DND-41 (cell line): Measurements from ENCODE around the gene THEM4.
"Not testable (repeated sequence)": the region's sequence is repeated elsewhere in the genome, so short reads cannot be mapped to it uniquely, and the experiment has no call there.

Source experiments
- ATAC-seq: fragments of 200-7000 bp; cut with Tn5 transposase; 3 replicates; pipeline ENCODE4 v1.9.1; 2021; ENCODE audit warnings: low read depth; ENCODE audit not compliant: insufficient read depth
- DNase-seq: peaks from one replicate; pipeline ENCODE4 v3.0.0-alpha.2; 2020
- H2AFZ ChIP-seq: 2 replicates; pipeline ENCODE4 v1.6.0; 2012; ENCODE audit warnings: low read depth, low read length
- H3K27ac ChIP-seq: 2 replicates; pipeline ENCODE4 v1.5.1; 2012; ENCODE audit warnings: low read length, inconsistent platforms
- H3K27me3 ChIP-seq: fragments of 200-600 bp; sonication (generic); 2 replicates; pipeline ENCODE4 v1.6.0; 2012; ENCODE audit warnings: low read length, mild to moderate bottlenecking, inconsistent platforms; ENCODE audit not compliant: insufficient read depth, poor library complexity
- H3K36me3 ChIP-seq: 2 replicates; pipeline ENCODE4 v1.5.1; 2012; ENCODE audit warnings: low read length, inconsistent platforms; ENCODE audit not compliant: insufficient read depth
- H3K4me1 ChIP-seq: 2 replicates; pipeline ENCODE4 v1.5.1; 2012; ENCODE audit warnings: mild to moderate bottlenecking, low read length; ENCODE audit not compliant: insufficient read depth
- H3K4me2 ChIP-seq: 2 replicates; pipeline ENCODE4 v1.6.0; 2012; ENCODE audit warnings: mild to moderate bottlenecking, moderate library complexity, low read length, inconsistent platforms; ENCODE audit not compliant: insufficient read depth
- H3K4me3 ChIP-seq, 2 experiments: fragments of 200-600 bp in 1 of 2; shearing (Covaris generic) in 1 of 2; 2 replicates each; pipeline ENCODE4 v1.5.1; 2012 to 2016; ENCODE audit warnings: inconsistent platforms in 2 of 2, low read length in 2 of 2, mild to moderate bottlenecking in 2 of 2, low read depth in 1 of 2, moderate library complexity in 1 of 2
- H3K79me2 ChIP-seq: 2 replicates; pipeline ENCODE4 v1.6.0; 2012; ENCODE audit warnings: low read length, inconsistent platforms; ENCODE audit not compliant: insufficient read depth
- H3K9ac ChIP-seq: 2 replicates; pipeline ENCODE4 v1.6.0; 2012; ENCODE audit warnings: low read depth, mild to moderate bottlenecking, inconsistent platforms, low read length, moderate library complexity
- H3K9me3 ChIP-seq: 2 replicates; pipeline ENCODE4 v1.5.1; 2012; ENCODE audit warnings: low read length, moderate library complexity, mild to moderate bottlenecking, inconsistent platforms; ENCODE audit not compliant: insufficient read depth, severe bottlenecking
- H4K20me1 ChIP-seq: 2 replicates; pipeline ENCODE4 v1.6.0; 2012; ENCODE audit warnings: low read length; ENCODE audit not compliant: insufficient read depth
- CTCF ChIP-seq: IDR thresholded peaks from 2 replicates; pipeline ENCODE4 v1.5.1; 2012; ENCODE audit warnings: borderline replicate concordance, low read length, moderate library complexity, mild to moderate bottlenecking; ENCODE audit not compliant: poor library complexity, severe bottlenecking; ENCODE audit errors: extremely low read depth
- EZH2 ChIP-seq: IDR thresholded peaks from 3 replicates; pipeline ENCODE4 v1.6.1; 2012; ENCODE audit warnings: borderline replicate concordance, low read depth, mild to moderate bottlenecking, moderate library complexity, low read length, inconsistent platforms; ENCODE audit not compliant: severe bottlenecking

THEM4 gene

GRCh38 chr1:151859891-151860293 lies 49.4 kb downstream of the THEM4 start:
- TF ChIP-seq EZH2 (no peak), CTCF (no peak)
- no peak for ATAC-seq
- no peaks in the 10 kb centered on the region for H3K9me3 ChIP-seq
- no peak for DNase-seq
- H3K4me3 ChIP-seq: no peak overlapping the region
- H4K20me1 ChIP-seq: no peaks in the 10 kb centered on the region
- no peak overlapping the region for H2AFZ ChIP-seq
- H3K36me3 ChIP-seq: no peaks in the 10 kb centered on the region
- H3K79me2 ChIP-seq: no peaks in the 10 kb centered on the region
- no peak overlapping the region for H3K9ac ChIP-seq
- no peak overlapping the region for H3K27ac ChIP-seq
- no peaks in the 10 kb centered on the region for H3K4me1 ChIP-seq
- peaks cover 4% of the 10 kb centered on the region for H3K27me3 ChIP-seq
- H3K4me2 ChIP-seq: no peak overlapping the region

GRCh38 chr1:151858886-151859665 lies 50.2 kb downstream of the THEM4 start:
- Histone ChIP-seq H3K4me1 (no peaks in the 10 kb centered on the region), H3K79me2 (no peaks in the 10 kb centered on the region), H3K4me2 (no peak overlapping the region), H4K20me1 (no peaks in the 10 kb centered on the region), H3K27me3 (peaks cover 4% of the 10 kb centered on the region), H2AFZ (no peak overlapping the region), H3K9ac (no peak overlapping the region), H3K4me3 (no peak overlapping the region), H3K36me3 (no peaks in the 10 kb centered on the region), H3K27ac (no peak overlapping the region), H3K9me3 (no peaks in the 10 kb centered on the region)
- TF ChIP-seq CTCF (no peak), EZH2 (no peak)
- no peak for DNase-seq
- no peak for ATAC-seq

GRCh38 chr1:151858030-151858746 lies 51.1 kb downstream of the THEM4 start:
- Histone ChIP-seq H4K20me1 (no peaks in the 10 kb centered on the region), H3K4me3 (no peak overlapping the region), H3K27ac (no peak overlapping the region), H3K79me2 (no peaks in the 10 kb centered on the region), H3K4me2 (no peak overlapping the region), H3K36me3 (no peaks in the 10 kb centered on the region), H2AFZ (no peak overlapping the region), H3K27me3 (peaks cover 4% of the 10 kb centered on the region), H3K9ac (no peak overlapping the region), H3K4me1 (no peaks in the 10 kb centered on the region), H3K9me3 (no peaks in the 10 kb centered on the region)
- no peak for TF ChIP-seq EZH2
- ATAC-seq (no peak), DNase-seq (no peak)

- no peak for TF ChIP-seq EZH2
- H3K27ac ChIP-seq: no peak overlapping the region
- H3K9ac ChIP-seq: no peak overlapping the region
- no peaks in the 10 kb centered on the region for H3K4me1 ChIP-seq
- DNase-seq (no peak), ATAC-seq (no peak)
- H4K20me1 ChIP-seq: no peaks in the 10 kb centered on the region
- no peak overlapping the region for H3K4me2 ChIP-seq
- H3K79me2 ChIP-seq: no peaks in the 10 kb centered on the region
- no peaks in the 10 kb centered on the region for H3K36me3 ChIP-seq
- H2AFZ ChIP-seq: no peak overlapping the region
- no peaks in the 10 kb centered on the region for H3K27me3 ChIP-seq
- no peaks in the 10 kb centered on the region for H3K9me3 ChIP-seq
- no peak overlapping the region for H3K4me3 ChIP-seq
Observed at GRCh38 chr1:151855933-151856332, 53.4 kb downstream of the THEM4 start.

GRCh38 chr1:151855516-151855915 lies 53.8 kb downstream of the THEM4 start:
- not testable (repeated sequence) for H3K27ac ChIP-seq, H3K9ac ChIP-seq, H3K79me2 ChIP-seq, H3K4me2 ChIP-seq, H4K20me1 ChIP-seq, ATAC-seq, DNase-seq, H2AFZ ChIP-seq, H3K9me3 ChIP-seq, H3K4me1 ChIP-seq, H3K36me3 ChIP-seq, H3K27me3 ChIP-seq, H3K4me3 ChIP-seq
